Stimulated activated naive CD4-positive, alpha-beta T cell treated with Interleukin-2 at 50 U/mL for 16 hours (primary cell): ENCODE data around the gene APLNR.
"Not testable (repeated sequence)": the region's sequence is repeated elsewhere in the genome, so short reads cannot be mapped to it uniquely, and the experiment has no call there.

Experiments
- DNase-seq: peaks from one replicate; lab custom pipeline; 2025; lab: John Stamatoyannopoulos, UW

Gene APLNR

DNA sequence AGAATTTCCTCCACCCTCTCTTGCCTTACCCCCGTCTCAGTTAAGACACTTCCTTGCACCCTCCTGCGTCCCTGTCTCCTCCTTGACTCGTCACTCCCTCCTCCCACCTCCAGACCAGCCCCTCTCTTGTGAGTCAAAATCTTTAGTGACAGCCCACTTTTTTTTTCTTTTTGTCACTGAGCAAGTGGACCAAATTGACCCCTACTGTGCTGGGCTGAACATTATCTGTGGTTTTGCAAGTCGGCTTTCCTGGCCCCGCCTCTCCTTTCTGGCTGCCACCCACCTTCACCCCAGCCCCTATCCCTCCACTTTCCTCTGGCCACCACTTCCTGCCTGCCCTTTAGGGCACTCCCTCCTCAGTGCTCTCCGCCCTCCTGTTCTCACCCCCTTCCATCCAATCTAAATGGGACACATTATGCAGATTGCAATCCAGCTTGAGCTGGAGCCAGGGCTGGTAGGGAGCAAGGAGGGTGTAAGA is at the start of gene APLNR:
Gene APLNR, minus strand, starts transcription at position 47 of the 478 bp plus-strand sequence. CDS start 246 bp downstream, outside the sequence.
- no peak for DNase-seq

DNA sequence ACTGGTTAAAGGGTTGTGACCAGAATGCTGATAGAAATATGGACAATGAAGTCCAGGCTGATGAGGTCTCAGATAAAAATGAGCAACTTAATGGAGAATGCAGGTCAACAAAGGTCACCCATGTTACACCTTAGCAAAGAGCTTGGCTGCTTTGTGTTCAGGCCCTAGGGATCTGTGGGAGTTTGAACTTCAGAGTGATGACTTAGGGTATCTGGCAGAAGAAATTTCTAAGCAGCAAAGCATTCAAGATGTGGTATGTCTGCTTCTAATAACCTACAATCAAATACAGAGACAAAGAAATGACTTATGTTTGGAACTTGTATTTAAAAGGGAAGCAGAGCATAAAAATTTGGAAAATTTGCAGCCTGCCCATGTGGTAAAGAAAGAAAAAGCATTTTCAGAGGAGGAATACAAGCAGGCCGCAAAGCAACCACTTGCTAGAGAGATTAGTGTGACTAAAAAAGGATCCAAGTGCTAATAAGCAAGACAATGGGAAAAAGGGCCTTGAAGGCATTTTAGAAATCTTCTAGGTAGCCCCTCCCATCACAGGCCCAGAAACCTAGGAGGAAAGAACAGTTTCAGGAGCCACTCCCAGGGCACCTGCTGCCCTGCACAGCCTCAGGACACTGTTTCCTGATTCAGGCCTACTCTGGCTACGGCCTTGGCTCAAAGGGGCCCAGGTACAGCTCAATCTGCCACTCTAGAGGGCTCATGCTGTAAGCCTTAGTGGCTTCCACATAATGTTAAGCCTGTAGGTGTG is 46.4 kb upstream of the APLNR start:
- DNase-seq: no peak

DNA sequence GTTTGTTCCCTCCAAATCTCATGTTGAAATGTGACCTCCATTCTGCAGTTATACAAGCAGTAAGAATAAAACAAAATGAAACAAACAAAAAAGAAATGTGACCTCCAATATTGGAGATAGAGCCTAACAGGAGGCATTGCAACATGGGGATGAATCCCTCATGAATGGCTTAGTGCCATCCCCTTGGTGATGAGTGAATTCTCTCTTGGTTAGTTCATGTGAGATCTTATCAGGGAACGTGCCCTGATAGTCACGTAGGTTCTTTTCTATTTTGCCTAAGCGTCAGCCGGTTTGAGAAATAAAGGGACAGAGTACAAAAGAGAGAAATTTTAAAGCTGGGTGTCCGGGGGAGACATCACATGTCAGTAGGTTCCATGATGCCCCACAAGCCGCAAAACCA is 44.5 kb upstream of the APLNR start:
- not testable (repeated sequence) for DNase-seq

DNA sequence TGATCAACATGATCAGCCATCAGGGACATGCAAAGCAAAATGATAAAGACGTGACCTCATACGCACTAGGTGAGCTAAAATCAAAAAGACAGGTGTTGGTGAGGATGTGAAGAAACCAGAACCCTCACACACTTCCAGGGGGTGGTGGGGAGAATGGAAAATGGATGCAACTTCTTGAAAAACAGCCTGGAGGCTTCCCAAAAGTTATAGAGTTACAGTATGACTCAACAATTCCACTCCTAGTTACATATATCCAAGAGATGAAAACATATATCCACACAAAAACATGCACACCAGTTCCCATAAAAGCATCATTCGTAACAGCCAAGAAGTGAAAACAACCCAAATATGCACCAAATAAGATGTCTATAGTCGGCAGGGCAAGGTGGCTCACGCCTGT is 42.1 kb upstream of the APLNR start:
- no peak for DNase-seq

DNA sequence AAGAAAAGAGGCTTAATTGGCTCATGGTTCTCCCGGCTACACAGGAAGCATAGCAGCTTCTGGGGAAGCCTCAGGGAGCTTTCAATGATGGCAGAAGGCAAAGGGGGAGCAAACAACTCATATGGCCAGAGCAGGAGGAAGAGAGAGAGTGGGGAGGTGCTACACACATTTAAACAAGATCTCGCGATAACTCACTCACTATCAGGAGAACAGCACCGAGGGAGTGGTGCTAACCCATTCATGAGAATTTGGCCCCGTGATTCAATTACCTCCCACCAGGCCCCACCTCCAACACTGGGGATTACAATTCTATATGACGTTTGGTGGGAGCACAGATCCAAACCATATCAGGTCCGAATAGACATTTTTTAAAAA is 41.7 kb upstream of the APLNR start:
- DNase-seq: no peak

- no peak for DNase-seq
Observed at GRCh38 chr11:57277845-57278720, 41.0 kb upstream of the APLNR start.

DNA sequence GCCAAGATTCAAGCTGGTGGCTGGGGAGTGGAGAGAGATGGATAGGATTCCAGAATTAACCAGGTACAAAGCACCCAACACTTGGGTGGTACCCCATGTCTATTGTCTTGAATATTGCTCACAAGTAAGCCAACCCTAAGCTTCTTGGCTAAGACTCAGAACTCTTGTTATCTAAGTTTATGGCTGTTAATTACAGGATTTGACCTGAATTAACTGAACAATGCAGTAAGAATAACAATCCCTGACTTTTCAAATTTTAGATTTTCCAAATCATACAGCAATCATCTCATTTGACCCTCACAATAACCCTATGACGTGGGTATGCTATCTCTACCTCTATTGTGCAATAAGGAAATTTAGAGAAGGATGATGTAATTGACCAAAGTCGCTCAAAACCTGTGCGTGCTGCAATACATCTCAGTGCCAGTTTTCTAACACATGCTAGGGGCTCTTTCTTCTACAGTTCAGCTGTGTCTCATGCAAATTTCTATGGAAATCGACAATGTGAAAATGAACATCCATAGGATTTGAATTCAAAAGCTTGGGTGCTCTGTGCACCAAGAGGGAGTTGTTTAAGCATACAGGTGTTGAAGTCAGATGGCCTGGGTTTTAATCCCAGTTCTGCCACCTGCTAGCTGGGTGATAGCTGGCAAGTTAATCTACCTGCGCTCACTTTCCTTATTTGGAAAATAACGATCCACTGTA is 40.1 kb upstream of the APLNR start:
- DNase-seq: no peak

GRCh38 chr11:57276169-57276970 is 39.3 kb upstream of the APLNR start:
- no peak for DNase-seq

GRCh38 chr11:57275582-57275981 is 38.5 kb upstream of the APLNR start:
- no peak for DNase-seq

DNA sequence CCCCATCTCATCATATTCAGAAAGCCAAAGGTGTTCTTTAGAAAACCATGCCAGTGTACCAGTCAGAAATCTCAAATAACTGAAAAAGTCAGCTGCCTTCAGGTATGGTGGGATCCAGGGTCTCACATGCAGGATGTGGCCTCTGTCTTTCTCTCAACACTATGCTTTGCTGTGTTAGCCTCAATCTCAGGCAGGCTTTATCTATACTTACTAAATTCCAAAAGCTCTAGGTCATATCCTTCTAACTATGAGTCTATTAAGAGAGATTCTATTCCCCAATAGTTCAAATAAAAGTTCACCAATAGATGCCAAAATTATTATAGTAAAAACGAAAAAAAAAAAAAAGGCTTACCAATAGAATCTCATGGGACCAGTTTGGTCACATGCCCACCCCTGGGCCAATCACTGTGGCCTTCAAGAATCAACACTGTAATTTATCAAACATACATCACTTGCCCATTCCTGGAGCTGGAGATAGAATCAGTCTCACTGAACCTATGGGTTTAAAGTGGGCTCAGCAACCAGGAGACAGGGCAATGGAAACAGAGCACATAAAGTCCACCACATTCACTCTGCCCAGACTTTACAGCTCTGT is 38.0 kb upstream of the APLNR start:
- DNase-seq: no peak

- DNase-seq: no peak
Observed at GRCh38 chr11:57273448-57274058, 36.5 kb upstream of the APLNR start.

DNA sequence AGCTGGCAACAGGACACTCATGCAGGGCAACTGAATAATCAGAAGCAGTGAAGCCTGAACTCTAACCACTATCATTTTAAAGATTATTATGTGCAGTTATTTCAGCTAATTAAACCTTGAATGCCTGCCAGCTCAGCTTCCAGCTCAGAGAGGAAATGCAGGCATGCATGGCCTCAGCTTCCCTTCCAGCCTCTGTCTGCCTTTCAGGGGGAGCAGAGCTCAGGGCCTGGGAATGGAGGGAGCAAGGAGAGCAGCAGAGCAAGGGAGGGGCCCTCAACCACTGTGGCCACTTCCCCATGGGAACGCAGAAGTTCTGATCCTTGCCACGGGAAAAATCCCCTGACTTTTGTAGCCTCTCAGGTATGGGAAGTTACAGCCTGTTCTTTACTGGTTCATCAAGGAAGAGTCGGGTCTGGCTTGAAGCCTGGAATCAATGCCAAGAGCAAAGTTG is 32.5 kb upstream of the APLNR start:
- no peak for DNase-seq

DNA sequence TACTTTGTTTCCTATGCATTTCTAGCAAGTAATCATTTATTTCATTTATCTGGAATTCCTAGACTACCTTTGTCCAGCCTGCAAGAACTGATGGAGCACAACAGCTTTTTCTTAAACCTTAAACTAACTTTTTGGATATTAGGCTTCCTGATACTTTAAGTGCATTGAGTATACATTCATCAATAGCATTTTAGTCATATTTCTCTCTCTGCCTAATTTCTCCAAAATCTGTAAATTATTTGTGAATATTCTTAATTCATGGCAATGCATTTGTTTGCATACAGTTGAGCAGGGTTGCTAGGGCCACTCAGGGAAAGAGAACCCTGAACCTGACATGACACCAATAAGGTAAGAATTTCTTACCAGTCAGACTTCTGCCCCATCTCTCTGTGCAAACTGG is 29.1 kb upstream of the APLNR start:
- no peak for DNase-seq

GRCh38 chr11:57263351-57263750 is 26.3 kb upstream of the APLNR start:
- no peak for DNase-seq

GRCh38 chr11:57262157-57262556 is 25.1 kb upstream of the APLNR start:
- DNase-seq: no peak

DNA sequence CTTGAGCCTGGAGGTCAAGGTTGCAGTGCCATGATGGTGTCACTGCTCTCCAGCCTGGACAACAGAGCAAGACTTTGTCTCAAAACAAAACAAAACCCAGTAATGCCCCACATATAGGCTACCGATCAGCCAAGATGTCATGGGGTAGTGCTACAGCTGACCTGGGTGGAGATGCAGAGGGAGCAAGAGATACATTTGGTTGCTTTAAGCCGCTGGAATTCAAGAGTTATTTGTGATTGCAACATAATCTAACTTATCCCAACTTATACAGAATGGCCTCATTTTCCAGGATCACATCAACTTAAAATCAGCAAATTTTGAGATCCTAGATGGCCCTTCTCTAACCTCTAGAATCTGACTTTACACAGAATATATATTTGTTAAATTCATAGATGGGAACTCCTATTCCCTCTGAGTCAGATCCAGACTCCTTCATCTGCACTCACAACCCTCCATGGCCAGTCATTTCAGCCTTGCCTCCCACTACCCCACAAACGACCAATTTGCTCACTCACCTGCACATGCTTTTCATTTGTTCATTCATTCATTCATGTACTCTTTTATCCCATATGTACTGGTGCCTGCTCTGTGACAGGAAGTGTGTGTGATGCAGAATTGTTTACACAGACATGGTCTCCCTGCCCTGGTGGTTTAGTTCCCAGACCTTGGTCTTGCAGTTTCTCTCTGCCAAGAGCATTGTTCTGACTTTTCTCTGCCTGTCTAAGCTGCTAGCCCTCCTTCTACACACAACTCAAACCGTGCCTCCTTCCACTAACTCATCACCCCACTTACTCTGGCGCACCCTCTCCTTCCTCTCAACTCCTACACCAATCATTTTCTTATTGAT is 24.1 kb upstream of the APLNR start:
- no peak for DNase-seq

DNA sequence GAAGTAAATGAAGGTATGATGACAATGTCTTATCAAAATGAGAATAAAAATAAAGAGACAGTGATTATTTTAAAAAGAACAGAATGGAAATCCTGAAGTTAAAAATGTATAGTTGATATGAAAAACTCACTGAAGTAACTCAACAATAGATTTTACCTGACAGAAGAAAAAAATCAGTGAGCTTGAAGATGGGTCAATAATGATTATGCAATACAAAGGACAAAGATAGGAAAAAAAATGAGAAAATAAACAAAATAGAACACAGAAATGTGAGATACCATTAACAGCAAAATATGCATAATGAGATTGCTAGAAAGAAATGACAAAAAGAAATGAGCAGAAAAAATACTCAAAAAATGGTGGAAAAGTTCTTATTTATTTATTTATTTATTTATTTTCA is 19.1 kb upstream of the APLNR start:
- no peak for DNase-seq

- no peak for DNase-seq
Observed at GRCh38 chr11:57255618-57256017, 18.6 kb upstream of the APLNR start.

DNA sequence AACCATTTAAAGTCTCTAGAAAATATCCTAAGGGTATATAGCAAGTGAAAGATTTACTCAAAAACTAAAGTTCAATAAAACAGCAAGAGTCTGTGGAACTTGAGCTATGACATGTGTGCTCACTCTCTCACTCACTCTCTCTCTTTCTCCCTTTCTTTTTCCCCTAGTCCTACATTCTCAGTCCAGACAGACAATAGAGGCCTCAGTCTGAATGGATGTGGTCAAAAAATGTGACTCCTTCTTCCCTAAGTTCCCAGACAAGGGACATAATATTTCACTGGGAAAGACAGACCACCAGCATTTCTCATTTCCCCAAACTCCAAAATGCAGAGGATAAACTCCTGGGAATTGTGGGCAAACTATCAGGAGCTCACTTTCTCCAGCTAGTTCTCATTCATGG is 17.6 kb upstream of the APLNR start:
- no peak for DNase-seq
